Epidermal melanocyte (primary cell): ENCODE measurements around the gene ZNF581.
A peak's percentile ranks its signal among the peaks of the same experiment; 100 is the strongest.

Experiments
- DNase-seq: peaks from one replicate; pipeline ENCODE4 v3.0.0; 2011; ENCODE audit warnings: low spot score; ENCODE audit not compliant: insufficient read length

Gene ZNF581, protein sequence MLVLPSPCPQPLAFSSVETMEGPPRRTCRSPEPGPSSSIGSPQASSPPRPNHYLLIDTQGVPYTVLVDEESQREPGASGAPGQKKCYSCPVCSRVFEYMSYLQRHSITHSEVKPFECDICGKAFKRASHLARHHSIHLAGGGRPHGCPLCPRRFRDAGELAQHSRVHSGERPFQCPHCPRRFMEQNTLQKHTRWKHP

DNA sequence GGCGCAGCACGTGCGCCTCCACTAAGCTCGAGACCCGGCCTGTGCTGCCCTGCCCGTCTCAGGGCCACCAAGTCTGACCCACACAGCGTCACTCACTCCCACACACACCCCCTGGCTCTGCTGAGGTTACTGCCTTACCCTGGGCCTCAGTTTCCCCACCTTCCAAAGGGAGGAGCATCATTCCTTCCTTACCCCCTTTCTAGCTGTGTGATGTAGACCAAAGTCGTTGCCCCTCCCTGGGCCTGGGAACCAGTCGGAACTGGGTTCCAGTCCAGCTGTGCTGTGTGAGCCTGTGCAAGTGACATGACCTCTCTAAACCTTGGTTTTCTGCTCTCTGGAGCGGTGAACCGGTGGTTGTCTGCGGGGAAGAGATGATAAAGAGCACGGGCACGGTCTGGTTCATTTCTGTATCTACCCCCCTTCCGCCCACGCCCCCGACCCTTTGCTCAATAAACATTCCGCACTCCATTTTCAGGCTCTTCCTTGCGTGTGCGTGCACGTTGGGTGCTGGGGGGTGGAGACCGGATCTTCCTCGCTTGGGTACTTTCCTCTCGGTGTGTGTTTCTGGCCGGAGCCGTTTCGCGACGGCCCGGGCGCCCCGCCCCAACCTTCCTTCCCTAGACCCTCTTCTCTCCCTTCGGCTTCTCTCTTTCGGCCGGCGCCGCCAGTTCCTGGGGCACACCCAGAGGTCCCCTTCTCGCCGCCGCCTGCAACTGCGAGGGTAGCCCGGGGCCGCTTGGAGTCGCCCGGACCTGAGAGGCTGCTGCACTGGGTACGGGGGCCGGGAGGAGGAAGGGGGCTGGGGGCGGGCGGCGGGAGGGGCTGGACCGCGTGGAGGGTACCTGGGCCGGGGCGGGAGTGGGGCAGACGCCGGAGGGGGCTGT is at the start of gene ZNF581:
Gene ZNF581 (plus strand): TSS at position 647 of the 884 bp plus-strand sequence. CDS start 923 bp downstream, outside the sequence.
- DNase-seq, result peak; percentile 96

DNA sequence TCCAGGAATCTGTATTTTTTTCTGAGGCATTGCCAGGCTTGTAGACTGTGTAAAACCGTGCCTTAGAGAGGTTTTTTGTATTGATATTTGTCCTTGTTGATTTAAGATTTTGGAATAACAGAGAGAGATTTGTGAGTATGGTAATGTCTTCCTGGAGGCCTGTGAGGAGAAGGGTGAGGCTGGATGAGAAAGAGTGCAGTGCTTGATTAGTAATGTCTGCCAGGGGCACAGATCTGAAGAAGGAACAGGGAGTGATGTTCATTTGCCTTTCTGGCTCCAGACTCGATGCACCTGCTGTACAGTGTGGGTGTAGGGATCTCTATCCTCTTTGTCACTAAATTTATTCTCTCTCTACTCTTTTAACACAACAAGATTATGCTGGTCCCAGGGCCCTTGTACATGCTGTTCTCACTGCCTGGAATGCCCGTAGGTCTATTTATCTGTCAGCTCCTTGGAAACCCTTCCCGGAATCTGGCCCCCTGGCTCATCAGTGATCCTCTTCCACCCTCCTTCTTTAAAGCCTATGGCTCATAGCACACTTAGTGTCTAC is 48.4 kb upstream of the ZNF581 start:
- DNase-seq, result no peak

DNA sequence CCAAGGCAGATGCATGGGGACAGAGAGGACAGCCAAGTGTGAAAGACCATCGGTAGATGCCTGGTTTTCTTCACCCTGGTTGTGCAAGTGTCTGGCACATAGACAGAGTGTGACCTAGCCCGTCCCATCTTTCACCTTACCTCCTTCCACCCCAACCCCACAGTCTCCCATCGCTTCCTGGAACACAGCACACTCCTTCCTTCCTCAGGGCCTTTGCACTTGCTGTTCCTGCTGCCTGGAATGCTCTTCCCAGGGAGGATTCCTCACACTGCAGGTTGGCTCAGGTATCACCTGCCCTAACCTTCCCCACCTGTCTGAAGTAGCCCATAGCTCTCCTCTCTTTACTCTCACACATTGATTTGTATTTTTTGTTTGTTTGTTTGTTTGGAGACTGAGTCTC is 47.1 kb upstream of the ZNF581 start:
- DNase-seq, result no peak

DNA sequence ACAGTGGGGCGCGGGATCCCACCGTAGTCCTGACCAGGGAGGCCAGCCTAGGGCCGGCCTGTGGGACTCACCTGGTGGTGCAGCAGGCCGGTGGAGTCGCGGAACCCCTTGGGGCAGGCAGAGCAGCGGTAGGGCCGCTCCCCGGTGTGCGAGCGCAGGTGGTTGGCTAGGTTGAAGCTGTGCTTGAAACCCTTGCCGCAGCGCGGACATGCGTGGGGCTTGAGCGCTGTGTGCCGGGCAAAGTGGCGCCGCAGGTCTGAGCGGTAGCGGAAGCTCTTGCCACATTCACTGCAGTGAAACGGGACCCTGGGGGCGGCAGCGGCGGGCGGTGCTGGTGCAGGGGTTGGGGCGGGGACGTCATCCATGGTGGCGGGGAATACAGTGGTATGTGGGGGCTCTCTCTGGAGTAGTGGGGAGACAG is 45.9 kb upstream of the ZNF581 start:
- no peak for DNase-seq

DNA sequence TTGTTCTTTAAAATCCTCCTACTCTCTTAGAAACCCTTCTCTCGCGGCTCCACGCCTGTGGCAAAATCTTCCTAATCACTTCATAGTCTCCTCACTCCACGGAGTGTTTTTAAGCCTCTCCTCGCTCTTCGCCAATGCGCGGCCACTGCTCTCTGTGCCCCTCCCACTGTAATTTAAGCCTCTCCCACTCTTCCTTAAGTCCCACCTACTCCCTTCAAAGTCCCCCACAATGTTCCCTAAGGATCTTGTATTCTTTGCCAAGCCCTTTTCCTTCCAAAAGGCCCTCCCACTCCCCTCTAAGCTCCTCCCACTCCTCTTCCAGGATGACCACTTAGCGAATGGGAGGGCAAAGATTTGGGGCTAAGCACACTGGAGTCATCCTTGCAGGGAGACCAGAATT is 45.4 kb upstream of the ZNF581 start:
- no peak for DNase-seq

DNA sequence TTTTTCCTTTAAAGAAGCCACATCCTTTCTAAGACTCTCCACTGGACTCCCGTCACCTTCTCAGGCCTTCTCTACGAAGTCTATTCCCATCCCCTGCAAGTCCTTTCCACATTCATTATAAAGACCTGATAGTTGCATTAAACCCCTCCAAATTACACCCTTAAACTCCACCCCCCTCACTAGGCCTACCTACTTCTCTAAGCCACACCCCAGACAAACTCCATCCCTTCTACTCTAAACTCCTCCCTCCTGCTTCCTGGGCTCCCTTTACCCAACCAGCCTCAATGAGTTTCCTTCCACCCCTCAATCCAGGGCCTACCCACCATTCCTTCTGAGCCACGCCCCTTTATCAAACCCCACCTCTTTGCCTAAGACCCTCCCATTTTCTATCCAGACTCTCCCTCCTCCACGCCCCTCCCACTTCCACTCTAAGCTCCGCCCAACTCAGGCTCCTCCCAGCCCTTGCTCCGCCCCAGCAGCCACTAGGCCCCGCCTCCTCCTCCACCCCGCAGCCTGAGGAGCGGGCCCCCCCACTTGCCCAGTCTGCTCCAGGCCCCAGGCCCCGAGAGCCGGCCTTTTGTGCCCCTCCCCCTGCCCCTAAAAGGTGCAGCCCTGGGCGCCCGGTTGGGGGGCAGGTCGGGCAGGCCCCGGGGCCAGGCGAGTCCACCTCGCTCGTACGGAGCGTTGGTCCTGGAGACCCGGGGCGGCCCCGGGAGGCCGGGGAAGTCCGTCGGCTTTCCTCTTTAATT is 44.6 kb upstream of the ZNF581 start:
- peak; percentile 92 for DNase-seq

DNA sequence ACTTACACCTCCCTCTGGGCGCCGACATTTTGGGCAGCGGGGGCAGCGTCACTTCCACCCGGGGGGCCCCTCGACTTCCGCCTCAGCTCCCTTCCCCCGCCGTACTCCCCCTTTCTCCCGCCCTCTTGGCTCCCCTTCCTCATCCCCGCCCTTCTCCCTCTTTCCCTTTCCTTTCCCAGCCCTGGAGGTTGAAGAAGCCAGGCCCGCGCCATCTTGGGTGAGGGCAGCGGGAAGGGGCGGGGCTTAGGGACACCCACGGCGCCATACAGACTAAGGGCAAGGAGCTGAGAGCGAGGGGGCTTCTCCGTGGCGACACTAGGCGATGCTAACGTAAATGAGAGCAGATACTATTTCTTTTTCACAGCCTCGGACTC is 44.0 kb upstream of the ZNF581 start, which contains the start of gene FIZ1:
Gene FIZ1 (minus strand): TSS at position 50 of the 374 bp plus-strand sequence. CDS start 1,652 bp downstream, outside the sequence.
- DNase-seq, result peak; percentile 94

DNA sequence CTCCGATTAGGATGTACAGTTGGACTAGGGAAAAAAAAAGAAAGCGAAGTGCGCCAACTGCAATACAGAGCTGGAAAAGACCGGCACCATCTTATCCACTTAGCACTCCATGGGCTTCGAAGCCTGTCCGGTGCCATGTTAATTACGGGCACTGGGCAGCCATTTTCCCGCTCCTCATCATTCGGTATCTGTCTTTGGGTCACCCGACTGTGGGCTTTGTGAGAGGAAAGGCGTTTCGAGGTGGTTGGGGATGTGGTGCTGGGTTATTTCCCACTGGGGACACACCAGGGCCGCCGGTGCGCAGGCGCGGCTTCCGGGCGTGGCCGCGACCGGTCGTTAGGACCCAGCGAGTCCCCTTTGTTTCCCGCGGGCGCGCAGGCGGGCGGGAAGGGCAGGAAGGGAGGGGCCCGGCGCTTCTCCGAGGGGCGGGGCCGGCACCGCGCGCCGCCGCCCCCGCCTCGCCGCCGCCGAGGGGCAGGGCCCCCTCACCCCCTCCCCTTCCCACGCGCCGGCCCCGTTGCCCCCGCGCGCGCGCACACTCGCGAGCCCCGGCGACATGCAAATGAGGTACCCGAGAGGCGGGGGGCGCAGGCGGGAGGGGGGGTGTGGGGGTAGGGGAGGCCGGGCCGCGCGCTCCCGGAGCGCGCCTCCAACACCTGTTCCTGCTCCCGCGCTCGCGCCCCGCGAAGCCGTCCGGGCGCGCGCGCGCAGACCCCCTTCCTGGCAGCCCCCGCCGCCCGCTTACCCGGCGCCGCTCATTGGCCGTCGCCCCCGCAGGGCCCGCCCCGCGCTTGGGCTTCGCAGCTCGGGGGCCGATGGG is 43.4 kb upstream of the ZNF581 start, which contains the start of gene ZNF524:
Gene ZNF524 (plus strand): TSS at position 447 of the 820 bp plus-strand sequence. CDS start 1,825 bp downstream, outside the sequence.
- DNase-seq, result peak; percentile 90

DNA sequence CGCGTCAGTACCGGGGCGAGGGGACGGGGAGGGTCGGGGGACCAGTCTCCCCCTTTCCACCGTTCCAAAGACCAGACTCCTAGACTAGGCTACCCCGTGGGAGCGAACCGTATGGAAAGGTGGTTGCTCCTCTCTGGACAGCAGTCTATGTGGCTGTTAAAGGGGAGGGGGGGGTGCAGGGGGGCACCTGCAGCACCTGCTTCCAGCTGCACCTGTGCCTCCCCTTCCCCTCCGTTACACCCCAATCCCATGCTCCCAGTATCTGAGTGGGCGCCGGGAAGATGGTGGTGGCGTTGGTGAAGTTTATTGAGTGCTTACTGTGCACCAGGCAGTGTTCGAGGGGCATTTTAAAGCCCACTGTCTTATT is 42.8 kb upstream of the ZNF581 start:
- no peak for DNase-seq

DNA sequence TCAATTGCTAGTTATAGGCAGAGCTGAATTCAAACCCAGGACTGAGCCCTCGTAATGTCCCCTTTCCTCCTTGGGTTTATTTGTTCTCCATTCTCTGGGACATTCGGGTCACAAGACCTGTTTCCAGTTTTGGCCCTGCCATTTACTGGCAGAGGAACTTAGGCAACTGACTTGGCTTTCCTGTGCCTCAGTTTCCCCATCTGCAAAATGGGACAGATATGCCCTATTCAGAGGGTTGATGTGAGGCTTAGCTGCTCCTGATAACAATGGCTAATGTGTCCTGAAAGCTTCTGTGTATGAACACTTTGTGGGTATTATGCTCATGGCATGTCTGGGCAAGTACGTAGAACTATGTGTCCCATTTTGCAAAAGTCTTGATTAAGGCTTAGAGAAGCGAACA is 42.4 kb upstream of the ZNF581 start:
- no peak for DNase-seq

DNA sequence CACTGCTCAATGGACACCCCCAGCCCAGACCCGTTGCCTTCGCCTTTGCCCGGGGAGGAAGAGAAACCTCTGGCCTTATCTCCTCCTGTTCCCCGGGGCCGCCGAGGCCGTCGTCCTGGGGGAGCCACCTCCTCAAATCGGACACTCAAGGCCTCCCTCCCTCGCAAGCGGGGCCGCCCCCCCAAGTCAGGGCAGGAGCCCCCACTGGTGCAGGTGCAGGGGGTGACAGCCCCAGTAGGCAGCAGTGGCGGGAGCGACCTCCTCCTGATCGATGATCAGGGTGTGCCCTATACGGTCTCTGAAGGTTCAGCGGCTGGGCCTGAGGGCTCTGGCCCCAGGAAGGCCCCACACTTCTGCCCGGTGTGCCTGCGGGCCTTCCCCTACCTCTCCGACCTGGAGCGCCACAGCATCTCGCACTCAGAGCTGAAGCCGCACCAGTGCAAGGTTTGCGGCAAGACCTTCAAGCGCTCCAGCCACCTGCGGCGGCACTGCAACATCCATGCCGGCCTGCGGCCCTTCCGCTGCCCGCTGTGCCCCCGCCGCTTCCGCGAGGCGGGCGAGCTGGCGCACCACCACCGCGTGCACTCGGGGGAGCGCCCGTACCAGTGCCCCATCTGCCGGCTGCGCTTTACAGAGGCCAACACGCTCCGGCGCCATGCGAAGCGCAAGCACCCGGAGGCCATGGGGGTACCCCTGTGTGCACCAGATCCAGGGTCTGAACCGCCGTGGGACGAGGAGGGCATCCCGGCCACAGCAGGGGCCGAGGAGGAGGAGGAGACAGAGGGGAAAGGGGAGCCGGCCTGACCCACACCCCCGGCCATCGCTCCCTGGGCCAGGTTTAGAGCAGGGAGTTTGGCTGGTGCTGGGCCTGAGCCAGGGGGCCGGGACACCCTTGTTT is 41.1 kb upstream of the ZNF581 start:
- no peak for DNase-seq

DNA sequence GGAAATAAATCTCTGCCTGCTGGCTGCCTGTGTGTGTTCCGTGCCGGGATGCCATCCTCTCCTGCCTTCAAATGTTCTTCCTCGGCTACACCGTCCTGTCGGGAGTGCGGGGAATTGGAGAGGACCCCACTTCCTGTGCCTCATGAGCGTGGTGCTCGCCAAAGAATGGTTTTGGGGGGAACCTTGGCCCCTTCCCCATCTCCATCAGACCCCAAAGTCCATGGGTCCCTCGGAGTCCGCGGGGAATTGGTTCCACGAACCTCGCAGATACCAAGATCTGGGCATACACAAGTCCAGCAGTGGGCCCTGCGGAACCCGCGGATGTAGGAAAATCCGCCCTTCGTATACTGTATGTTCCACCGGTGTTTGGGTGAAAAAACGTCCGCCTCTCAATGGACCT is 40.3 kb upstream of the ZNF581 start:
- no peak for DNase-seq

DNA sequence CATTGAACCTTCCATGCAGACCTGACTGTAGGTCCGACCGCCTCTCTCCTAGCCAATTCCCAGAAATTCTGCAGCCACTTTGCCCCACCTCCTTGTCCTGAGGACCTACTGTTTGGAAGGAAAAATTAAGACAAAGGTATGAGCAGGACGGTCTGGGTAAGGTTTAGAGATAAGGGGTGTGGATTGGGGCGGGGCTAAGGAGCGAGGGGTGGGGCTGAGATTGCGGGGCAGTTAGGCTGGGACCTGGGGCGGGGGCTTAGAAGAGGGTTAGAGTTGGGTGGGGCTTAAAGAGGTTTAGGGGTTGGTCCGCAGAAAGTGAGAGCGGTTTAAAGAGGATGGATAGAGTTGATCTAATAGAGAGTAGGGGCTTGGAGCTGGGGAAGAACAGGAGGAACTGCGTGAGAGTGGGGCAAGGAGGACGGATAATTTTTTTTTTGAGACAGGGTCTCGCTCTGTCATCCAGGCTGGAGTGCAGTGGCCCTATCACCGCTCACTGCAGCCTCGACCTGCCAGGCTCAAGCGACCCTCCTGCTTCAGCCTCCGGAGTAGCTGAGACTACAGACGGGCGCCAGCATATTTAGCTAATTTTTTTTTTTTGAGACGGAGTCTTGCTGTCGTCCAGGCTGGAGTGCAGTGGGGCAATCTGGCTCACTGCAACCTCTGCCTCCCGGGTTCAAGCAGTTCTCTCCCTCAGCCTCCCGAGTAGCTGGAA is 39.7 kb upstream of the ZNF581 start:
- no peak for DNase-seq

DNA sequence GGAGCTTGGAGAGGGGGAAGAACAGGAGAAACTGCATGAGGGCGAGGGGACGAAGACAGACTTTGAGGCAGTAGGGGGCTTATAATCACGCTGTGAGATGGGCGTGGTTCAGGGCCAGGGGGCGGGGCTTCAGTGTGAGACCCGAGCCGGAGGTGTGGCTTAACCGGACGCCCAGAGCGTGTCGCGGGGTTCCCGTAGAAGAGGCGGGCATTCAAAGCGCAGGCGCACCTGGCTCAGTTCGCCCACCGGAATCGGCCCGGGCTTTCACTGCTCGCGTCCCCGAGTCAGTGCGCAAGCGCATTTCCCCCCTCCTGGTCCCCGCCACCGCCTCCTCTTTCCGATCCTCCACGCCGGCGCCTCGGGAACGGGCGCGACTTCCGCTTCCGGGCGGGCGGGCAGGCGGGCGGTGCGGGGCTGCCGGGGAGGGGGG is 38.2 kb upstream of the ZNF581 start:
- DNase-seq, result peak; percentile 96

DNA sequence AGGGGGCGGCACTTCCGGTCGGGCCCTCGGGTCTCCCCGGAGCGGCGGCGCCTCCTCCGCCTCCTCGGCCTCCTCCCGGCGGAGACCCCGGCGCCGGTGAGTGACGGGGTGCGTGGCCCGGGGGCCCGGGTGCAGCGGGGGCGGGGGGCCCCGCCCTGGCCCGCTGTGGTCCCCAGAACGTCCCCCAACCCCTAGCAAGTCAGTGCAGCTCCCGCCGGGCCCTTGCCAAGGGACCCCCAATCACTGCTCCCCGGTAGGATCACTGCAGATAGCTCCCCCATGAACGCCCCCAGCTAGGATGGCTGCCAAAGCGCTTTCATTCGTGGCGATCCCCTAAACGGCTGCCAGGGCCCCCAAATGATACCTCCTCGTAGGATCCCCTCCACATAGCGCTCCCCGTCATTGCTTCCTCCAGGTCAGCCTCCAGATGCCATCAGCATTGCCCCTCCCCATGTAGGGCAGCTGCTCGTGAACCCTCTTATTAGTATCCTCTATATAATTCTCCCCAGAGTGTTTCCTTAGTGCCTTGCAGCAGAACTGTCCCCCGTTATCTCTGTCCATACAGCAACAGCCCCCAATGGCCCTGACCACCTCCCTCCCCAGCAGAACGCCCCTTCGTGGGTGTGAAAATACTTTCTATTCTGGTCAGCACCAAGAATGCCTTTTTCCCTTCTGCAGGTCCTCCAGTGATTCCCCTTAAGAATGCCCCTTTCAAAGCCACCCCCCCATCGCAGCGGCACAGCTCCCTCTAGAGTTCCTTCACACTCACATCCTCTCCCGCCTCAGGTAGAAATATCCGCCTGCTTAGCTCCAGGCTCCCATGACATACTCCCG is 37.6 kb upstream of the ZNF581 start, which contains the start of gene ZNF865:
Gene ZNF865 (plus strand): TSS at position 11 of the 834 bp plus-strand sequence. CDS start 7,972 bp downstream, outside the sequence.
- DNase-seq, result peak; percentile 92

DNA sequence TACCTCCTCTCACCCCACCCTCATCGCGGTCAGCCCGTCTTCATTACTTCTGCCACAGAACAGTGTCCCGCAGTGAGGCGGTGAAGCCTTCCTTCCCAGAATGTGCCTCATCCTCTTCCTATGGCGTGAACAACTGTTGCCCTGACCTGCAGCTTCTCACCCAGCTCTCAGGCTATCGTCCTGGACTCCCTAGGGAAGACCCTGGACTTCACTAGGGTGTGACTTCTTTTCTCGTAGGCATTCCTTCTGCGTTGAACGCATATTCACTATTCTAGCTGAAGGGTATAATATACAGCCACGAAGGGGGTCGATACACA is 37.0 kb upstream of the ZNF581 start:
- DNase-seq, result no peak

DNA sequence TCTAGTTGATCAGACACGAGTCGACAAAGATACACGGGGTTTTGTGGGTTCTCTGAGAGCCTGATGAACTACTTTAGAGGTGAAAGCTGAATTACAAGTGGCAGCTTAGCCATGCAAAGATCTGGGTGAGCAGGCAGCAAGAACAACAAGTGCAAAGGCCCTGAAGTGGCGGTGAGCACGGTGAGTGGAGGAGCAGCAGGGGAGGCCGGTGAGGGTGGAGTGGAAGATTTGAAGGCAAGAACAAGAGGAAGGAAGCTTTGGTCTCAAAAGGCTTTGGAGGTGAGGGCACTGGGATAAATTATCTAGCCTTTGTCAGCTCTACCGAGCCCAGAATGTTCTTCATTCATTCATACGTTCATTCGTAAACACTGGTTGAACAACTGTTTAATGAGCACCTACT is 36.6 kb upstream of the ZNF581 start:
- DNase-seq, result no peak

DNA sequence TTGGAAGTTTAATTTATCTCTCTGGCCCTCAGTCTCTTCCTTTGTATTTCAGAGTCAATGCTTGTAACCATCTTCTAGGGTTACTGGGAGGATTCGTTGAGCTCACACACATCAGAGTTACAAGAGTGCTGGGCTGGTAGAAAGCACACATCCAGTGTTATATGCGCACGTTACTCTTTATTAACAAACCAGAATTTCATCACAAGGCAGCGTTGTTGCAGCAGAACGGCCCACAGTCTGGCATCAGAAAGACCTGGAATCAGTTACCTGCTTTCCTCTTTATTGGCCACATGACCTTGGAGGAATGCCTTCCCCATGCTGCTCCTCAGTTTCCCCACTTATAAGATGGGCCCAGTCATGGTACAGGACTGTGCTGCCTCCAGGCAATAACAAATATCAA is 34.1 kb upstream of the ZNF581 start:
- DNase-seq, result no peak
